ENCODE measurements around the gene KRT24. TPM values are rescaled to one million over a fixed set of nuclear protein-coding genes. Genes with fewer than 3 reads are reported as not detected.

KRT24 gene
- total RNA-seq, 2 donors from 2014 or later: 0.57 to 1.1 TPM

DNA sequence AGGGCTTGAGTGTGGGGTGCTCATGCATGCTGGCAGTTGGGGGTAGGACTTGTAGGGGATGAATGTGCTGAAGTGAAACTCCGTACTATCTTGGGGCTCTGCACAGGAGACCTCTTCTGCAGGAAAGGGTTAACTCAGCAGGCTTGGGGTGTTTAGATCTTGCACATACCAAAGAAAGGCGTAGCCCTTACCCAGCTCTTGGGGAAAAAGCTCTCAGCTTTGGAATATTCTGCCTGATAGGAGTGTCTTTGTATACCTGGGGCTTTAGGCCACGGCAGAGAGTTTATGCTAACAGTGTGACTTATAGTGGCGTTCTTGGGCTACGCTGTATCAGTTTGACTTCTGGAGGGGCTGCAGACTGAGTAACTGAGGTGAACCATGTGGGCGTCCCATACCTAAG, 30.5 kb upstream of the KRT24 start:
- intact Hi-C loops (cut with DNase I): no loop called here
- H3K27ac ChIP-seq: no peak overlapping the region
- no peaks in the 10 kb centered on the region for H3K36me3 ChIP-seq
- H3K9me3 ChIP-seq: no peaks in the 10 kb centered on the region
- TF ChIP-seq, protein P1, sequence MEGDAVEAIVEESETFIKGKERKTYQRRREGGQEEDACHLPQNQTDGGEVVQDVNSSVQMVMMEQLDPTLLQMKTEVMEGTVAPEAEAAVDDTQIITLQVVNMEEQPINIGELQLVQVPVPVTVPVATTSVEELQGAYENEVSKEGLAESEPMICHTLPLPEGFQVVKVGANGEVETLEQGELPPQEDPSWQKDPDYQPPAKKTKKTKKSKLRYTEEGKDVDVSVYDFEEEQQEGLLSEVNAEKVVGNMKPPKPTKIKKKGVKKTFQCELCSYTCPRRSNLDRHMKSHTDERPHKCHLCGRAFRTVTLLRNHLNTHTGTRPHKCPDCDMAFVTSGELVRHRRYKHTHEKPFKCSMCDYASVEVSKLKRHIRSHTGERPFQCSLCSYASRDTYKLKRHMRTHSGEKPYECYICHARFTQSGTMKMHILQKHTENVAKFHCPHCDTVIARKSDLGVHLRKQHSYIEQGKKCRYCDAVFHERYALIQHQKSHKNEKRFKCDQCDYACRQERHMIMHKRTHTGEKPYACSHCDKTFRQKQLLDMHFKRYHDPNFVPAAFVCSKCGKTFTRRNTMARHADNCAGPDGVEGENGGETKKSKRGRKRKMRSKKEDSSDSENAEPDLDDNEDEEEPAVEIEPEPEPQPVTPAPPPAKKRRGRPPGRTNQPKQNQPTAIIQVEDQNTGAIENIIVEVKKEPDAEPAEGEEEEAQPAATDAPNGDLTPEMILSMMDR (IDR thresholded peaks at IDR 0.05): no peak
- no peak overlapping the region for H3K9ac ChIP-seq (ENCODE audit: low read depth in 2 of 2, low read length in 2 of 2)
- H3K4me3 ChIP-seq: no peak overlapping the region
- no peaks in the 10 kb centered on the region for H3K27me3 ChIP-seq
- DNase-seq: no peak
- no peaks in the 10 kb centered on the region for H3K4me1 ChIP-seq

DNA sequence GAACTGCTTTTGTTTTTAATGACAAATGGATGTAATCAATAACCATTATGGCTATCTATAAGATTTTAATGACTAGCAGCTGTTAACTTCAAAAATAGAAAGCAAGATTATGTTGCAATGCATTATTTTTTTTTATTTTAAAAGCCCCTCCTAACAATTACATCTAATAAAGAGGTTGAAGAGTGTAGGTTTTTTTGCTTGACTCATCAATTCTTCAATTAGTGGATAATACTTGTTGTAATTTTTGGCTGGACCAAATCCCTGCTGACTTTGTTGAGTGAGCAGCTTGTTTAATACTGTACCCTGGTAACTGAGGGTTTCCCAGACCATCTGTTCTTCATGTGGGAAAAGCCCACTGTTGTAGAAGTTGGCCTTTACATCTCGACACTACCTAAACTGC, 27.4 kb upstream of the KRT24 start:
- TF ChIP-seq, protein P1 (IDR thresholded peaks at IDR 0.05): no peak
- no peak for DNase-seq
- Histone ChIP-seq H3K9ac (ENCODE audit: low read depth in 2 of 2, low read length in 2 of 2) (no peak overlapping the region), H3K9me3 (no peaks in the 10 kb centered on the region), H3K27me3 (no peaks in the 10 kb centered on the region), H3K4me1 (no peaks in the 10 kb centered on the region), H3K27ac (no peak overlapping the region), H3K4me3 (no peak overlapping the region), H3K36me3 (no peaks in the 10 kb centered on the region)
- intact Hi-C loops (cut with DNase I): no loop called here

DNA sequence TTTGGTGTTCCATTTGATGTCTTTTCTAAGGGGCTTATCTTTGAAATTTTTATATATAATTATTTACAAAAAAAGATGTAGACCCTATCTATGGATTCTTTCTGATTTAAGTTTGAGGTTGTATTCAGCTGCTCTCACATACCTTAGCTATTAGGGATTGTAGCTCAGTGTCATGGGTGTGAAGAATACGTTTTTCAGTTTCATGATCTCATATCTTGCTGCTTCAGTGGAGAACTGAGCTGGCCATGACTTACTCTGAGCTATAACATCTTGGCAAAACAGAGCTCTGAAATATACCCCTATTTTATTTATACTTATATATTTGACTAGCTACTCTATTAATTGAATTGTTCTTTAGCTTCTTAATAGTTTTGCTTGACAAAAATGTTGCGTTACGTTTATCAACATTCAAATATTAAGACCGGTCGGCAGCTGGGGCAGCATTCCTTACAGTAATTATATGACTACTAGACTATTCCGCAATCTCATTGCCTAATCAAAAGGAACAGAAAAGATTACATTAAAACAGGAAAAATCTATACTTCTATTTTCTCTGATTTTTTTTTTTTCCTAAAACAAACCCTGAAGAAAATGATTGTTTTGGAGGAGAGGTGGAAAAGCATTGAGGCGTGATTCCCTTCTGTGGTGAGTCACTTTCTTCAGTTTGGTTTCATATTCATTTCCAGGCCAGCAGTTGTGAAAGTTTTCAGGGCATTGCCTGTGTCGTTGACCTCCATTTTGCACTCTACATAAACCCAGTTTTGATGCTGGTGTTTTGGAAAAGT, 24.1 kb upstream of the KRT24 start:
- intact Hi-C loops (cut with DNase I): loop anchor here (10.0 kb wide), 1 partner anchor 103 kb away; no protein-coding TSS in a partner anchor
- TF ChIP-seq, protein P1 (IDR thresholded peaks at IDR 0.05): no peak
- H3K27ac ChIP-seq: no peak overlapping the region
- no peak overlapping the region for H3K4me3 ChIP-seq
- no peak for DNase-seq
- H3K36me3 ChIP-seq: no peaks in the 10 kb centered on the region
- no peaks in the 10 kb centered on the region for H3K4me1 ChIP-seq
- no peaks in the 10 kb centered on the region for H3K9me3 ChIP-seq
- no peaks in the 10 kb centered on the region for H3K27me3 ChIP-seq
- H3K9ac ChIP-seq (ENCODE audit: low read depth in 2 of 2, low read length in 2 of 2): no peak overlapping the region

DNA sequence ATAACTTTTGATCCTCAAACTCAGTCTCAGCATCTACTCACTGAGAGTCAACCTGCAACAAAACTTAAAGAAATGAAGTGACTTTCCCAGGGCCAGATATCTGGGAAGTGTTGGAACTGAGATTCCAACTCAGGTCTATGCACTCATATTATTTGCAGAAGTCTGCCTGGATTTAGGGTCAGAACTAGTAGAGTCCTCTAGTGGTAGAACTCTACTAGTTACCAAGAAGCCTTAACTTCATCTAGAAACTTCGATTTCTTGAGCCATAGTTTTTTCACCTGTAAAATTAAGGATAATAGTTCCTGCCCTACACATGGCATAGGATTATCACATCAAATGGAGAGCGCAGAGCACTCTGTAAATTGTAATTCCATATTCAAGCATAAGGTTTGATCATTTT, 23.4 kb upstream of the KRT24 start:
- DNase-seq: no peak
- H3K4me1 ChIP-seq: no peaks in the 10 kb centered on the region
- H3K27ac ChIP-seq: no peak overlapping the region
- TF ChIP-seq, protein P1 (IDR thresholded peaks at IDR 0.05): no peak
- H3K4me3 ChIP-seq: no peak overlapping the region
- intact Hi-C loops (cut with DNase I): loop anchor here (10.0 kb wide), 1 partner anchor 102 kb away; no protein-coding TSS in a partner anchor
- no peaks in the 10 kb centered on the region for H3K27me3 ChIP-seq
- H3K9me3 ChIP-seq: no peaks in the 10 kb centered on the region
- no peak overlapping the region for H3K9ac ChIP-seq (ENCODE audit: low read depth in 2 of 2, low read length in 2 of 2)
- no peaks in the 10 kb centered on the region for H3K36me3 ChIP-seq

DNA sequence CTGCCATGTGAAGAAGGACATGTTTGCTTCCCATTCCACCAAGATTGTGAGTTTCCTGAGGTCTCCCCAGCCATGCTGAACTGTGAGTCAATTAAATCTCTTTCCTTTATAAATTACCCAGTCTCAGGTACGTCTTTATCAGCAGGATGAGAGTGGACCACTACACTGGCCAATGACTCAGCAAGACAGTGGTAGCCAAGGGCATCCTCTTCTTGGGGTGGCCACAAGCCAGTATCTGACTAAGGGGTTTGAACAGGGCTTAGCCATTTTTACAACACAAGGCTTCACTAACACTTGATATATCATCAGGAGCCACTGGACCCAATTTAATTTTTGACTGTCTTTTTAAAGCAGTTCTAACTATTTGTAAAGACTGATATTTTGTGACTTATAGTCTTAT, 21.1 kb upstream of the KRT24 start:
- TF ChIP-seq, protein P1 (IDR thresholded peaks at IDR 0.05): no peak
- no peak for DNase-seq
- H3K36me3 ChIP-seq: no peaks in the 10 kb centered on the region
- no peaks in the 10 kb centered on the region for H3K4me1 ChIP-seq
- H3K9ac ChIP-seq (ENCODE audit: low read depth in 2 of 2, low read length in 2 of 2): no peak overlapping the region
- no peaks in the 10 kb centered on the region for H3K27me3 ChIP-seq
- no peak overlapping the region for H3K27ac ChIP-seq
- intact Hi-C loops (cut with DNase I): loop anchor here (10.0 kb wide), 1 partner anchor 100 kb away; no protein-coding TSS in a partner anchor
- no peaks in the 10 kb centered on the region for H3K9me3 ChIP-seq
- no peak overlapping the region for H3K4me3 ChIP-seq
